NCI-H69 (cell line): ENCODE measurements around the gene HSF2.
"Not testable (repeated sequence)": the region's sequence is repeated elsewhere in the genome, so short reads cannot be mapped to it uniquely, and the experiment has no call there.

ENCODE experiments used
- DNase-seq: peaks from one replicate; lab custom pipeline; 2025; lab: John Stamatoyannopoulos, UW

The HSF2 gene

DNA sequence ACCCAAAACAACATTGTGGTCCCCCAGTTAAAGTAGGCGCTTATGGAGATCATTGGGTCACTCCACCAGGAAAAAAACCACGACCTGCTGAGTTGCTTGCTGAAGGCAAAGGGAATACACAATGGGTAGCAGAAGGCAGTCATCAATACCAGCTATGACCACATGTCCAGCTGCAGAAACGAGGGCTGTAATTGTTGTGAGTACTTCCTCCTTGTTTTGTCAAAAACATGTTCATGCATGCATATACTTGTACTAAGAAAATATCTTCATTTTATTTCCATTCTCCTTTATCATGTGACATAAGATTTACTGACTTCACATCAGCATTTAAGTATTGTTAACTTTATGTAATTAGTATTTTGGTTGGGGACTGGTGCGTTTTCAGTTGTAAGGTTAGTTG is 55.2 kb downstream of the HSF2 start:
- DNase-seq, result peak; percentile 14

DNA sequence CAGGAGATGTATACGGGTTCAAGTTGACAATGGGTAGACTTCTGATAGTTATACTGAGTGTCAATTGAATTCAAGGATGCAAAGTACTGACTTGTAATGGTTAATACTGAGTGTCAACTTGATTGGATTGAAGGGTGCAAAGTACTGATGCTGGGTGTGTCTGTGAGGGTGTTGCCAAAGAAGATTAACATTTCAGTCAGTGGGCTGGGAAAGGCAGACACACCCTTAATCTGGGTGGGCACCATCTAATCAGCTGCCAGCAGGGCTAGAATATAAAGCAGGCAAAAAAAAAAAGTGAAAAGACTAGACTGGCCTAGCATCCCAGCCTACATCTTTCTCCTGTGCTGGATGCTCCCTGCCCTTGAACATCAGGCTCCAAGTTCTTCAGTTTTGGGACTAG is 55.7 kb downstream of the HSF2 start:
- DNase-seq, result not testable (repeated sequence)

DNA sequence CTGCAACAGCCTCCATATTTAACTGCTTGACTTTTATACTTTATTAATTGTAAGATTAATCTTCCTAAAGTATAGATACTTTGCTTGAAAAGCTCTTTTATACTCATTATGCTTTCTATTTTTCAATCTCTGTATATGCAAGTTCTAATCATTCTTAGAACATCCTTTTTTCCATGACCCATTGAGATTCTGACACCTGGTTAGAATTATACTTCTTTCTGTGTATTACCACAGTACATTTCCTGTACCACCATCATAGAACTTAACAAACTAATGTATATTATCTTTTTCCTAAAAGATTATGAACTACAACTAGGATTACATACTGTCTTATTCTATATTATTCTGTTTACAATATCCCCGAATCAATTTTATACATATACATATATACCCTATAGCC is 58.6 kb downstream of the HSF2 start:
- no peak for DNase-seq

- no peak for DNase-seq
Observed at GRCh38 chr6:122459240-122459639, 59.8 kb downstream of the HSF2 start.

DNA sequence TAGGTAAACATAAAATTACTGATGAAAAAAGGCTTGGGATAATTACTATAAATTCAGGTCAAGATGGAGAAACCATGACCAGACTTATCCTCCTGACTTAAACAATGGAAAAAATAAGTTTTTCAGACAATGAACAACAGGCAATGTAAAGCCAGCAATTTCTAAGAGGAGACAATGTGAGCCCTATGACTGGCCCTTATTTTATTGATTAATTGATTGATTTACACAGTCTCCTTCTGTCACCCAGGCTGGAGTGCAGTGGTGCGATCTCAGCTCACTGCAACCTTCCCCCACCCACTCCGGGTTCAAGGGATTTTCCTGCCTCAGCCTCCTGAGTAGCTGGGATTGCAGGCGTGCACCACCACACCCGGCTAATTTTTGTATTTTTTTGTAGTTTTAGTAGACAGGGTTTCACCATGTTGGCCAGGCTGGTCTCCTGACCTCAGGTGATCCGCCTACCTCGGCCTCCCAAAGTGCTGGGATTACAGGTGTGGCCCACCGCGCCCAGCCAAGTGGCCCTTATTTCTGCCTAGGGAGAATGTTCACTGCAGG is 60.5 kb downstream of the HSF2 start:
- not testable (repeated sequence) for DNase-seq

GRCh38 chr6:122461885-122462284 is 62.4 kb downstream of the HSF2 start:
- no peak for DNase-seq

DNA sequence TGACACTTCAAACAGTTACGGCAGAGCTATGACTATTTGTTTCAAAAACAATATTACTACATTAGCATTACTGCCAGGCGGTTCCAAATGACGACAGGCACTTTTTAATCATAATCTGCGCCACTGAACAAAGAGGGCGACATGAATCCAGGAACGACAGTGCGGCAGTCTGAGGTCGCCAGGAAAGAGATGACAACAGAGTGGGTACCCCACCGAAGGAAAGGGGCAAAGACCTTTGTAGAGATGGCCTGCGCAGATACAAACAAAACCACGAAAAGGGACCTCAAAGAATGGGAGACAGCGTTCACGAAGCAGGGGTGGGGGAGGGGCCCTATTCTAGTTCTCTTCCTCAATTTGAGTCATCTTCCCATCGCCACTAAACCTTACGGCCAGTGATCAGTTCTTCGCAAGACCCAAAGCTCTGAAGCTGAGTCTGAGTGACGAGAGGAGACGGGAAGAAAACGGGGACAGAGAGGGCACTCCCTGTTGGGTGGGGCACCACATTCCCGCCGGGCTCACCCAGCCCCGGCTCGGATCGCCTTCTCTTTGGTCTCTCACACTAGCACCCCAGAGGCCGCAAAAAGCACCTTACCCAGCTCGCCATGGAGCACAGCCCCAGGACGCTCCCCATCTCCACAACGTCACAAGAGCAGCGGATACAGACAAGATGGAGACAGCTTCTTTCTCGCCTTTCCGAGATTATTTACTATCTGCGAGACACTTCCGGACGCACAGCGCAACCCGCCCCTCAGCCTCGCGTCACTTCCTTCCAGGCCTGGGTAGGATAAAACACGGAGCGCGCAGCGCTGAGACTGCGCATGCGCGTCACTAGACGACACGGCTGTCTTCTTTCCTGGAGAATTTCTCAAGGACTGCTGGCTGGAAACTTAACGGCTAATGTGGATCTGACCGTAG is 71.9 kb downstream of the HSF2 start, which contains the start of gene SERINC1:
TSS of gene SERINC1 (minus strand) at position 701 of the 915 bp plus-strand sequence. CDS start at position 631, 70 bp downstream.
- peak; percentile 98 for DNase-seq

DNA sequence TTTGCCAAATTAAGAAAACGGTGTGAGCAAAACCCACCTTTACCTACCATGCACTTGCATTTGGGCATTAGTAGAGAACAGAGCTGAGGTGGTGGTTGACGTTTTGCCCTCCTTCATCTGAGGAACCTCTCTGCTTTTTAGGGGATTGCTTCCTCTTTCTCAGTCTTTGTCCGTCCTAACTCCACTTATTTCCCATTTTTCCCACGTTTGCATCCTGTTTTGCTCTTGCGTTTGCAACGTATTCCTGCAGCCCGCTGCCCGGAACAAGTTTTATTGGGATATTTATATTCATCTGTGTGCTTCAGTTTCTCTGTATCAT is 72.5 kb downstream of the HSF2 start:
- no peak for DNase-seq

GRCh38 chr6:122476131-122476530 is 76.7 kb downstream of the HSF2 start:
- peak; percentile 67 for DNase-seq

- no peak for DNase-seq
Observed at GRCh38 chr6:122482750-122483080, 83.3 kb downstream of the HSF2 start.
